ENCODE results near the gene SC5D. TPM values are rescaled to one million over a fixed set of nuclear protein-coding genes. Genes with fewer than 3 reads are reported as not detected.

Gene SC5D
- total RNA-seq, 1 experiment from 2014 or later, result 26.6 TPM

DNA sequence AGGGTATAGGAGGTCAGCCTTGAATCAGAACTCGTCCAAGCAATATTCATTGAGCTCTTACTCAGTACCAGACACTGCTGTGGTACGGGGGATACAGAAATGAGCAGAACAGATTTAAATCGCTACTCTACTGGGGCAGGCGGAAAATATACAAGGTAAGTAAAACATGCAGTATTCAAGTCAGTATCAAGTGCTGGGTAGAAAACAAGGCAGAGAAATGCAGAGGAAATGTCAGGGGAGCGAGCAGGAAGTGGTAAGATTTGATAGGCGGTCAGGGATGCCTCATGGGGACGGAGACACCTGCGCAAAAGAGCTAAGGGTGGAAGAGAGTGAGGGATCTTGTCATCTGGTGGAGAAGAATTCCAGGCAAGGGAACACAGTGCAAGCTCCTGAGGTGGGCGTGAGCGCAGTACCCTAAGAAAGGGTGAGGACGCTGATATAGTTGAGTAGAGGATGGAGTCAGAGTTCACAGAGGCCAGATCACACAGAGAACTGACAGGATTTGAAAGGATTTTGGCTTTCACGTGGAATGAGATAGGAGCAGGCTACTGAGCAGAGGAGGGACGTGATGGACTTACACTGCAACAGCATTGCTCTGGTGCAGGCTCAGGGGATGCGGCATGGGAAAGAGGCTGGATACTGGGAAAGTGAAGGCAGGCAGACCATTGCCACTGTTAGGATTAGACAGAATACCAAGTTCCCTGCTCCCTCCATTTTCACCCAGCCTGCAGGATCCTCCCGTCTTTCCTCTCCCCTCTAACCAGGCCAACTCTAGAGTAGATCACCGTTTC, 35.8 kb downstream of the SC5D start:
- DNase-seq (ENCODE audit: low read depth), result no peak

DNA sequence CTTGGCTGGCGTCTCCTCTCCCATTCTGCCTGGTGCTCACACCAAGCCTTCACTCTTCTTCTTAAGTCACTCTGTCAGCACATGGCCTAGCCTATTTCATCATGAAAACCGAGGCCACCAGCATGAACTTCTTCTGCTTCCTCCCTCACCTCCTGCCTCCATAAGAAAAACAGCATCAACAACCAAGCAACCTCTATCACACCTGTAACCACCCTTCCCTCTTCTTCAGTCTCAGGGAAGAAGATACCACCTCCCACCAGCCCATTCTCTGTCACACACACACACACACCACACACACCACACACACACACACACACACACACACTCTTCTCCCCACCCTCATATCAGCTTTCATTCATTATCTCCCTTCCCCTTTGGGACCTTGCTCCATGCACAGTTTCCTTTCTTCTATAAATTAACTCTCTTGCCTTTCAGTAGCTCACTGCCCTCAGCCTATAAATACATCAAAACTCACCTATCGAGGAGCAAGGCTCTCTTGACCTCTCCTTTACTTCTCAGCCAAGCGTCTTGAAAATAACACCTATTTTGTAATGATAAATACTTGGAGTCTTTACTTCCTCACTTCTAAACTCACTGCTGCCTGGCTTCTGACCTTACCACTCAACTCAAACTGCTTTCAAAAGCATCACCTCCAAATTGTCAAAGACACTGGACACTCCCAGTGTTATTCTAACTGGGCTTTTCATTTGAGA, 36.6 kb downstream of the SC5D start:
- DNase-seq (ENCODE audit: low read depth), result peak; percentile 14

DNA sequence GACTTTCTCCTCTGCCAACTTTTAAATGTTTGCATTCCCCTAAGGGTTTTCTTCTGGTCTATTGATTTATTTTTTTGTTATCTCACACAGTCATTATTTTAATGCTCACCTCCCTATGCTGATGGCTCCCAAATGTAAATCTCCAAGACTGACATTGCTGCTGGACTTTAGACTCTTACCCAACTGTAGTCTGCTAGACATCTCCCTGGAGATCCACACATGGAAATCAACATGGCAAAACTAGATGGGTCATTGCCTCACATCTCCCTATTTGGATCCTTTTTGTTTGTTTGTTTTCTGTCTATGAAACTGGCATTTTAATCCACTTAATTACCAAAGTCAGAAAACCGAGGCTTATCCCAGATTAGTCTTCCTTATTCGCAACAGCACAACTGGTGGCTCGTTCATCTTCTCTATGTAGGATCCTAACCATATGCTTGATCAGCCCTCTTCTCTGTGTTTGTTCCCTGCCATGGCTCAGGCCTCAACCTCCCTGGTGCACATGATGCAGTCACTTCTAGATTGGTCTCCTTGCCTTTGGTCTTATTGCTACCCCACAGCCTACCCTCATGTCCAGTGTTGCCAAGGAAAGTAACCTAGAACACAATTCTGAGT, 37.3 kb downstream of the SC5D start:
- DNase-seq (ENCODE audit: low read depth), result no peak

DNA sequence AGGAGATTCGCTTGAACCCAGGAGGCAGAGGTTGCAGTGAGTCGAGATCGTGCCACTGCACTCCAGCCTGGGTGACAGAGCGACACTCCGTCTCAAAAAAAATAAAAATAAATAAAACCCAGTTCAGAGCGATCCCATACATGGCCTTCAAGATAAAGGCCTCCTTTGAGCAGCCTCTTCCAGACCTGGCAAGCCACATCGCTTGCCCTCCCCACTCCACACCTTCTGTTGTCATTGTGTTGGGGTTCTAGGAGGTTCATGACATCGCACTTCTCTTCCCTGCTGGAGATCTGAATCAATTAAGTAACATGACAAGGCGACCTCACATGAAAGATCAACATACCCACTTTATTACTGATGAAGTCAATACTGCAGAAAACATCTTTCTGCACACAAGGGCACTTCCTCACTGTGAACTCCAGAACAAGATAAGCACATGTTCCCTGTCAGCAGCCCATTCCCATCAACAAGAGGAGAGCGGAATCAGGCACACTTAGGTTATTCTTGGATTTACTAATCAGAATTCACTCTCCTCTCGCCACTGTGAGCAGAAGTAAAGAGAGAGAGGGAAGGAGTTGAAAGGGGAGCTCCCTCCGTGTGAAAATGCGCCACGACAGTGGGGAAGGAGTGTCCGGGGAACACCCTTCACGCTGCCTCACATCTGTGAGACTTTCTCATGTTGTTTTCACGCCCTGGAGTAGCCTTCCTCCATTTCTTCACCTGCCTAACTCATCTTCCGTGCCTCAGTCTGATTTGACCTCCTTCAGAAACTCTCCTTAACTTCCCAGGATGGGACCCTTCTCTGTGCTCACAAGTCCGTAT, 38.3 kb downstream of the SC5D start:
- no peak for DNase-seq (ENCODE audit: low read depth)

DNA sequence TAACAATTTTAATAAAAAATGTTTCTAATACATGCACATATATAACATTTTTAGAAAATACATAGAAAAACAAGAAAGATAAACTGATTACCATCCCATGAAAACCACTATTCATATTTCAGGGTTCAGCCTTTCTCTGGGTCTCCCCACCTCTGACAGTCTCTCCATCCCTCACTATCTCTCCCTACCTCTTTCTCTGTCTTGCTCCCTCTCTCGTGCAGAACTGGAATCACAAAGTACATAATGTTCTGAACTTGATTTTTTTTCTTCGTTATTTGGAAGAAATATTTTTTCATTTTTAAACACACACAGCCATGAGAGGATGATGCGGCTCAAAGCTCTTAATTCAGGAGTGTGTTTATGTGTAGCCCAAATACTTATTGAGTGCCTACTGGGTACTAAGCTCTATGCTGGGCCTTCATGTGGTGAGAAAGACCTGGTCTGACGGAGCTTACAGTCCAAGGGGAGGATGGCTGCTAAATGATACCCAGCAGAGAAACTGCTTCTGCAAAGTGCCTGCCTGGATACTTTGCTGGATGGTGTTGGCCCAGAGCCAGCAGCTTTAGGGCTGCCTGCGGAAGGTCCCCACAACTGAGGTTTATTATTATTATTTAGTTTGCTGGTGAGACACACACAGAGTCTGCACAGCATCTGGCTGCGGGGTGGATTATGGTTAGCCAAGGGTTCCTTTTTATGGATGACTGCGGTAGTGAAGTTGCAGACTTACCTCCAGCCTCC, 42.6 kb downstream of the SC5D start:
- DNase-seq (ENCODE audit: low read depth), result no peak

DNA sequence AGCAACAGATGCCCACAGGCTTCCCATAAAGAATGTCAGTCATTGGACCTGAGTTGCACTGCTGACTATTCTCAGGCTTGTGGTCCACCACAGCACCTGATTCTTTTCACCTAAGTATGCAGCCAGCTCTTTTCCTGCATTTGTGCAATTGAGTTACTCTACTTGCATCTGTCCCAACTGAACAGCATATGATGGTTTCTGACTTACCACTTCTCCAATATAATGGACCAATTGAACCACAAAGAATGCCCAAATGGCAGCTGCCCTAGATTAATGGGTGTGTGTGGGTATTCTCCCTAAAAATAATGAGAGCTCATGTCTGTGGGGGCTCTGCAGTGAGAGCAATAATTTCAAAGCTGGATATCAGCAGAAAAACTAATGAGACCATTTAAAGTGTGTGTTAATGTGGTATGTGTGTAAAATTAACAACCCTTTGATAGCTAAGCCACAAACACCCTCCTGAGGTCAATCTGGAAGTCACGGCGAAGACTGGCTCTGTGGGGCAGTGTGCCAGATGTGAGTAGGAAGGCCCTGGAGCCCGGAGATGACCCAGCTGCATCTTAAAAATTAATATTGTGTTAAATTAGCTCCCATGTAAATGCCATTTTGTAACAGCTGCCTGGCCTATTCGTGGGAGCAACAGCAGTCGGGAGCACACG, 43.8 kb downstream of the SC5D start:
- no peak for DNase-seq (ENCODE audit: low read depth)

DNA sequence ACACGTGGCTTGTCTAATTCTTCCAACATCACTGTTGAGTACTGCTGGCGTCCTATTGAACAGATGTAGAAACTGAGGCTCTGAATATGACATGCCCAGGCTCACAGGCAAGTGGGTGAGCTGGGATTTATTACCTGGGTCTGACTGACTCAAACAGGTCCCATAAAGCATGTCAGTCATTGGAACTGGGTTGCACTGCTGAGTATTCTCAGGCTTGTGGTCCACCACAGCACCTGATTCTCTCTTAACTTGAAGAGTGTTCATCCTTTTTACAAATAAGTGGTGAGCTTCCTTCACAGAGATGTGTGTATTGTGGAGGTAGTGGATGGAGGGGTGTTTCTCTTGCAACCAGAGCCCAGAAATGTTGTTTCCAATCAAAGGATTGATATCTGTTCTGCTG, 44.5 kb downstream of the SC5D start:
- DNase-seq (ENCODE audit: low read depth), result no peak

DNA sequence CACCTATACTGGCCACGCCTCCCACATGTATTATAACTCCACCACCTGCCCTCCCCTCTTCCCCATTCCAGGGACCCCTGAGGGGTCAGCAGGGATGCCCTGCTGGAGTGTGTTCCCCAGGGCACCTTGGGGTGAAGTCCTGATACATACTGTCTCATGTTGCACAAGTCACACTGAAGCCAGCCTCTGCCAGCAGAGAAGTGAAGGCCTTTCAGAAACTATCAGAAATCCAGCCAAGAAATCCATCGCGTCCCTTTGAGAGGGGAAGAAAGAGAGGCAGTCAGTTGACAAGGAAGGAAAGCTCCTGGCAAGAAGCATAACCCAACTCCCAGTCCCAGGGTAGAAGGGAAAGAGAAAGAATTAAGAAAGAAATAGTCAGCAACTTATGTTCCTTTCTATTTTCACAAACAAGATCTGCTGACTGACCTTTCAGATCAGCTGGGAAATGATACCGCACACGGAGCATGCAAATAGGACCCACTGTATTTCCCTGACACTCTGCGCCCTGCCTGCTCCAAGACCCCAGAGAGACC, 45.2 kb downstream of the SC5D start:
- DNase-seq (ENCODE audit: low read depth), result no peak

DNA sequence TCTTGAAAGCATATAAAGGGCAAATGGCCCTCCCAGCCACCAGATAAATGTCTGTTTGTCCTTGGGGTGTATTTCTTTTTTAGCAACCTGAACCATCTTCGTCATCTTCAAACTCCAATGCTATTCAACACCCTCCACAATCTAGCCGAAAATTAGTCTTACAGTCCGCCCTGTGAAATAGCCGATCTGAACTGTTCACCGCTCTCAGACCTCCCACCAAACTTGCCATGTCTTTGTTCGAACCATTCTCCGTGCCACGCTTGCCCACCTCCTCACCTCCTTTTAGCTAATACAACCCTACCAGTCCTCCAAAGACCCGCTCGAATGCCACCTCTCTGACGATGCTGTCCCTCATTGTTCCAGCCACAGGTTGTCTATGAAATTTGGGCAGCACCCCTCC, 46.0 kb downstream of the SC5D start:
- no peak for DNase-seq (ENCODE audit: low read depth)

DNA sequence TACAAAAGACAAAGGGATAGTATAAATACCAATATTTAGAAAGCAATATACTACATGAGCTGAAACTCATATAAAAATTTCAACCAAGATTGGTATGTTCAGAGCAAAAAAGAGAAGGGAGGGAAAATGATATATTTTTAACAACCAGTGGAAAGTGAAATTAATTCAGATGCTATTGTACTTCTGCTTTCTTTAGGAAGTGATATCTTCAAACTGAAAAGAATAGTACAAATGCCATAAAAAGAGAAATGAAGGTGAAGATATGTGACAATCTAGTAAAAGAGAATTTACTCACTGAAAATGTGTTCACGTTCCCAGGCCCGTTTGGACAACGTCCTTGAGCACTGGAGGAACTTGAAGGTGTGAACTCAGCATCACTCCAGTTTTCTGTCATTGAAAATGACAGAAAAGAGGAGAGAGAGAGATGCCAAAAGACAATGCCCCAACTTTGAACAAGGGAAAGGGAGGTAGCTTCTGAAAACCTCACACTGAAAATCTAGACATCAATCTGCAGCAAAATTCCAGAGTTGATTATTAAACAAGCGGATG, 47.5 kb downstream of the SC5D start:
- no peak for DNase-seq (ENCODE audit: low read depth)

DNA sequence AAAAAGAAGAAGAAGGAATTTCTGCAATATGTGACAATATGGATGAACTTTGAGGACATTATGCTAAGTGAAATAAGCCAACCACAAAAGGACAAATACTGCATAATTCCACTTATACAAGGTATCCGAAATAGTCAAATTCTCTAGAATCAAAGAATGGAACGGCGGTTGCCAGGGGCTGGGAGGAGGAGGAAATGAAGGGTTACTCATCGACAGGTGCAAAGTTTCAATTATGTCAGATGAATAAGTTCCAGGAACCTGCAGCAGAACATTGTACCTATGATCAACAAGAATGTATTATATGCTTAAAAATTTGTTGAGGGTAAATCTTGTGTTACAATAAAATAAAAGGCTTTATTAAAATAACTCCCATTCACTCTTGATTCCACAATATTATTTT, 49.0 kb downstream of the SC5D start:
- DNase-seq (ENCODE audit: low read depth), result no peak

DNA sequence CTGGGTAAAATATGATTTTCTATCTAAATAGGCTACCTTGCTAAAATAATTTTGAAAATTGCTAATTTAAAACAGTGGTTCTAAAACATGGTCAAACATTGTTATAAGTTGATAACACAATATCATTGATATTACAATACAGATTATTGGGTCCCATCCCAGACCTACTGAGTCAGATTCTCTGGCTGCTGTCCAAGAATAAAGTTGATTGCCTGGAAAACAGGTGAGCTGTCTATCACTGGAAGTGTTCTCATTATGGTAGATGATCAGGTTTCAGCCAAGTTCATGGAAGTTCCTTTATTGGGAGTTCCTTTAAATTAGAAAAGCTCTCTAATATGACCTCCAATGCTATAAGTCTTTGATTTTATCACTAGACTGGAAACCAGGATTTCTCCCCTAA, 52.3 kb downstream of the SC5D start:
- DNase-seq (ENCODE audit: low read depth), result no peak

DNA sequence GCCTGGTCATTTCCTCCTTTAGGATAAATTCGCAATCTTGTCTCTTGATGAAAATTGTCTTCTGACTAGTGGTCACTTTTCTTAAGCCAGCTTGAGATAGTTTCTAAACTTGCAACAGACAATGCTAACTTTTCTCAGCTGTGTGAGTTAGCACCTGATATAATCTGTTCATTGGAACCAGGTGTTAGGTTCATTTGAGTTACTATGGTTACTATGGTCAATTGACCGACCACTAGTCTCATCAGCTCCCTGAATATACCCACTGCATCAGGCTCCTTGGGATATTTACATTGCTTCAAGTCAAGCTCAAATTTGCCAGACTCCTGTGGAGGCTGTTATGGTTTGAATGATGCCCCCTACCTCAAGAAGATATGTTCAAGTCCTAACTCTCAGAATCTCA, 54.5 kb downstream of the SC5D start:
- no peak for DNase-seq (ENCODE audit: low read depth)

DNA sequence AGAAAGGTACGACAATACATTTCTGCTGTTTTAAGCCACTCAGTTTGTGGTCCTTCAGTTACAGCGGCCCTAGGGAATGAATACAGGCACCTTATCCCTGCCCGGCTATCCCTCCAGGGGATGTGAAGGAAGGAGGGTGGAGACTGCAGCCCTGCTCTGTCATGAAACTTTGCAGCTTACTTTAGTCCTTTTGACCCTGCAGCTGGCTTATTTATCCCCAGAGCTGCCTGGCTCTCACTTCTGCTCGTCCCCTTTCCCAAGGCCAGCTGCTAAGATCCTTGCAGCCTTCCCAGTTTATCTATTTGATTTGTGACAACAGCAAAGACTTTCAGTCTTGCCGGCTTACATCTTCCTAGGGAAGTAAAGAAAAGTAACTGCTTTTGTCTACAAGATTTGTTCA, 55.2 kb downstream of the SC5D start:
- DNase-seq (ENCODE audit: low read depth), result no peak

DNA sequence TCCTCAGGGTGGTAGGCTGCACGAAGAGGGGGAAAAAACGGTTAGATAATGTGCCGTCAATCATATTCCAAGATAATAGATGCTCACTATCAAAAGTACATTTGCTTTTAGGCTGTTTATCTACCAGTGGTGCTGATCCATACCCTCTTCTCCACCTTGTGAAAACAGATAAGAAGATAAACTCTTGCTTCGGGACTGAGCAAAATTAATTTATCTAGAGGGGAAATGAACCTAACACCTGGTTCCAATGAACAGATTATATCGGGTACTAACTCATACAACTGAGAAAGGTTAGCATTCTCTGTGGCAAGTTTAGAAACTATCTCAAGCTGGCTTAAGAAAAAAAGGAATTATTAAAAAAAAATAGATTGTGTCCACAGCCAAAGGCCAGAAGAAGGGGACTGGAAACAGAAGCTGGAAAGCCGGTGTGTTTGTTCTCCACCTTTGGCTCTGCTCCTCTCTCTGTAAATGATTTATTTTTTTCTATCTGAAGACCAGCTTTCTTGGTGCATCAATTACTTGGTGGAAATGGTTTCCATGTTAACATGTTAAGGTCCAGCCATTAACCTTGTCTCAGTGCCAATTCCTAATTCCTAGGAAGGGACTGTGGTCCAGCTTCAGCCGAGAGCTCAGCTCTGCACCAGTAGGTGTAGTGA, 55.8 kb downstream of the SC5D start:
- no peak for DNase-seq (ENCODE audit: low read depth)

DNA sequence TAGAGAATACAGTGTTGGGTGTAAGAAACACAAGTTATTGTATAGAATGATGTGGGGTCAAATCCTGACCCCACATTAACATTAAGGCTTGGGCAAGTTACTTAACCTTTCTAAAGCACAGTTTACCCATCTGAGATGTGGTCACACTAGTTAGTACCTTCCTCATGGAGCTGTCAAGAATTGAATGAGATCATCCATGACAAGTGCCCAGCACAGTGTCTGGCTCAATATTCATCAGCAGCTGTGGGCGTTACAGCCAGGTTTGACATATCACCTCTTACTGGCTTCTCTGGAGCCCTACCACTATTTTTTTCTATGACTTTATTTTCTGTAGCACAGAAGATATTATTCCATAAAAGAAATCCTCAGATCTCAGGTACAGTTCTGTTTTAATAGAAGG, 57.2 kb downstream of the SC5D start:
- no peak for DNase-seq (ENCODE audit: low read depth)

DNA sequence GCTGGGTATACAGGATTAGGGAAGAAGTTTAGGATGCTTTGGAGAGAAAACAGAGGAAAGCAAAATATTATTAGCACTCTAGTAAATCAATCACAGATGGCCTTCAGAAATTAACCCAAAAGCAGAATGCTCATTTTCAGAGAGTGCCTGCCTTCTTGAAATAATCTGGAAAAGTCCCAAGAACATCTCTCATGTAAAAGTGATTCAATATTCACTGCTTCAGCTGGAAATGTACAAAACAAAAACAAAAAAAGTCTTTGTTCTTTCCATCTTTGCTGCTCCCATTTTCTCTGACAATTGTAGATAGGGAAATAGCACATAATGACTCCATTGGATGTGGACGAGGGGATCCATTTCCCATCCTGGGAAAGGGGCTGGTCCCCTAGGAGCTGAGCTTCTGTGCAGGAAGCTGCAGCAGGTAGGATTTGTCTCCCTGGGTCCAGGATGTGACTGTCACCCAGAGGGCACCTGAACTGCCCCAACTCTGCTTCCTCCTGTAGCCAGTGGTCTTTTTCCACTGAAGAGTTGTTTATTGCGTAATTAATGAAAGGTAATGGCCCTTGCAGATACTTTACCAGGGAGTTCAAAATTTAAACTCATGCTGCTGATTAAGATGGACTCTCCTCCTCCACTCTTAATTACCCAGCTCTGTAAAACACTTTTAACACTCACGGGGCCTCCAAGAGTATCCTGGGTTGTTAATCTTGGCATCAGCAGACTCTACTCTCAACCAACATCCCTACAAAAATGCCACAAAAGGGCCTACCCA, 57.9 kb downstream of the SC5D start:
- no peak for DNase-seq (ENCODE audit: low read depth)

DNA sequence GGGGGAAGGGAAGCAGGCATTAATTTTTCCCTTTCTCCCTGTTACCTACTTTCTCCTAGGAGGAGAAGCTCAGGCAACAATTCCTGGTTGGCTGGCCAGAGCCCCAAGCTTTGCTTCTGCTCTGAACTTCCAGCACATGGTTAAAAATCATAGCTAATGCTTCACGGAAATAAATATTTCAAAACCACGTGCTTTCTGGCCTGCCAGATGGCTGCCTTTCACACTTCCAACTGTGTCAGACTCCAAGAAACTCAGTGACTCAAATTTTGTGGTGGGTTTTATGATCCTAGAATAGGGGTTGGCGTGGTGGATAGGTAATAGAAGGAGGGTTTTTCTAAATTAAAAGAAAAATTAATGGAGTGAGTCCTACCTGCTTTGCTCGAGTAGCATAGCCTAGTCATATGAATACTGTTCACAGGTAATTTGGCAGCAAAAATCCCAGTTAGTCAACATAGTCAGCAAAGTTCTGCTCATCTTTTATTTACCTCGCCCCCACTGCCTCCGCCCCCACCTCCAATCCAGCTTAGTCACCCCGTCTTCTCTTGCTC, 58.6 kb downstream of the SC5D start:
- DNase-seq (ENCODE audit: low read depth), result no peak

All from HT1080 (cell line).